ENCODE measurements around the gene TMSB4X.

Gene TMSB4X

DNA sequence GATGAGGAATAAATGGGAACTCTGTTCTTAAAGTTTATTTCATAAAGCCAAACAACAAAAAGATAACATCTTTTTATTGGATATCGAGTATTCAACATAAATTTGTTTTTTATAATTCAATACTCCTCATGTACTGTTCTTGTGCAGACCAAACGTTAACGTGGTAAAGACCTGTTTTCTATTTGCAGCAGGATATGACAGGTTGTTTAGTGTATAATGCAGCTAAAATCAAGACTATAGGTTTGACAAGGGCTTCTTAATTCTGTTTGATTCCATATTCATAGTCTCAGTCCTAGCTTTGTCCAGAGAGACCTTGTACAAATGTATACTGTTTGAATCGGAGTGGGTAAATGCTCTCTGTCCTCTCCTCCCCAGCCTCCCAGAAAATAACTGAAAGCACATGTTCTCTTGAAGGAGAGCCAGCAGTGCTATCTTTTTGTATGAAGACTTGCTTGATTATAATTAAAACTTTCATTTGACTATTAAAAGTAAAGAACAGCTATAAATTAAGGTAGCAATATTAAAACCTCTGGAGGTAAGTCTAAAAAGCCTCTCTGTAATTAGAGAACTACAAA is 17.7 kb downstream of the TMSB4X start:
- no peaks in the 10 kb centered on the region for H3K27me3 ChIP-seq (ENCODE audit: insufficient read depth, poor library complexity, severe bottlenecking)
- H3K27ac ChIP-seq (replicated peaks) = no peak overlapping the region
- DNase-seq (ENCODE audit: low read depth in 1 of 2, low spot score in 1 of 2) = no peak
- H3K4me3 ChIP-seq (replicated peaks; ENCODE audit: insufficient read depth, low read length) = no peak overlapping the region
- TF ChIP-seq POLR2AphosphoS5 (IDR thresholded peaks at IDR 0.05; ENCODE audit: low read depth) = no peak
- no peak for TF ChIP-seq SPI1 (IDR thresholded peaks at IDR 0.05; ENCODE audit: borderline replicate concordance, low read depth)
- no peak for TF ChIP-seq REST (IDR thresholded peaks at IDR 0.05; ENCODE audit: insufficient replicate concordance, low read depth)
- TF ChIP-seq GABPA (IDR thresholded peaks at IDR 0.05; ENCODE audit: low read depth) = no peak
- TF ChIP-seq, protein P1, sequence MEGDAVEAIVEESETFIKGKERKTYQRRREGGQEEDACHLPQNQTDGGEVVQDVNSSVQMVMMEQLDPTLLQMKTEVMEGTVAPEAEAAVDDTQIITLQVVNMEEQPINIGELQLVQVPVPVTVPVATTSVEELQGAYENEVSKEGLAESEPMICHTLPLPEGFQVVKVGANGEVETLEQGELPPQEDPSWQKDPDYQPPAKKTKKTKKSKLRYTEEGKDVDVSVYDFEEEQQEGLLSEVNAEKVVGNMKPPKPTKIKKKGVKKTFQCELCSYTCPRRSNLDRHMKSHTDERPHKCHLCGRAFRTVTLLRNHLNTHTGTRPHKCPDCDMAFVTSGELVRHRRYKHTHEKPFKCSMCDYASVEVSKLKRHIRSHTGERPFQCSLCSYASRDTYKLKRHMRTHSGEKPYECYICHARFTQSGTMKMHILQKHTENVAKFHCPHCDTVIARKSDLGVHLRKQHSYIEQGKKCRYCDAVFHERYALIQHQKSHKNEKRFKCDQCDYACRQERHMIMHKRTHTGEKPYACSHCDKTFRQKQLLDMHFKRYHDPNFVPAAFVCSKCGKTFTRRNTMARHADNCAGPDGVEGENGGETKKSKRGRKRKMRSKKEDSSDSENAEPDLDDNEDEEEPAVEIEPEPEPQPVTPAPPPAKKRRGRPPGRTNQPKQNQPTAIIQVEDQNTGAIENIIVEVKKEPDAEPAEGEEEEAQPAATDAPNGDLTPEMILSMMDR (IDR thresholded peaks at IDR 0.05; ENCODE audit: insufficient read depth, low read length) = no peak

GRCh38 chrX:12993826-12994225 is 18.9 kb downstream of the TMSB4X start:
- Histone ChIP-seq H3K4me3 (replicated peaks; ENCODE audit: insufficient read depth, low read length) (no peak overlapping the region), H3K27ac (replicated peaks) (no peak overlapping the region), H3K27me3 (ENCODE audit: insufficient read depth, poor library complexity, severe bottlenecking) (no peaks in the 10 kb centered on the region)
- TF ChIP-seq GABPA (IDR thresholded peaks at IDR 0.05; ENCODE audit: low read depth) = no peak
- DNase-seq (ENCODE audit: low read depth in 1 of 2, low spot score in 1 of 2) = no peak

GRCh38 chrX:12994321-12994720 is 19.4 kb downstream of the TMSB4X start:
- no peak overlapping the region for H3K27ac ChIP-seq (replicated peaks)
- no peak overlapping the region for H3K4me3 ChIP-seq (replicated peaks; ENCODE audit: insufficient read depth, low read length)
- H3K27me3 ChIP-seq (ENCODE audit: insufficient read depth, poor library complexity, severe bottlenecking) = no peaks in the 10 kb centered on the region
- DNase-seq (ENCODE audit: low read depth in 1 of 2, low spot score in 1 of 2) = no peak
- TF ChIP-seq SPI1 (IDR thresholded peaks at IDR 0.05; ENCODE audit: borderline replicate concordance, low read depth) (peak; percentile 34; the same call in 1 of the 2 replicates), POLR2AphosphoS5 (IDR thresholded peaks at IDR 0.05; ENCODE audit: low read depth) (no peak)

GRCh38 chrX:12996934-12997435 is 22.1 kb downstream of the TMSB4X start:
- H3K4me3 ChIP-seq (replicated peaks; ENCODE audit: insufficient read depth, low read length) = no peak overlapping the region
- DNase-seq (ENCODE audit: low read depth in 1 of 2, low spot score in 1 of 2) = no peak
- H3K27ac ChIP-seq (replicated peaks) = no peak overlapping the region
- no peak for TF ChIP-seq POLR2AphosphoS5 (IDR thresholded peaks at IDR 0.05; ENCODE audit: low read depth)
- TF ChIP-seq, protein P1 (IDR thresholded peaks at IDR 0.05; ENCODE audit: insufficient read depth, low read length) = no peak
- TF ChIP-seq SPI1 (IDR thresholded peaks at IDR 0.05; ENCODE audit: borderline replicate concordance, low read depth) = no peak
- no peak for TF ChIP-seq REST (IDR thresholded peaks at IDR 0.05; ENCODE audit: insufficient replicate concordance, low read depth)
- no peaks in the 10 kb centered on the region for H3K27me3 ChIP-seq (ENCODE audit: insufficient read depth, poor library complexity, severe bottlenecking)
